GM19397 (cell line): ENCODE results near the gene TRMT61A.

Experiments
- ATAC-seq: cut with Tn5 transposase; IDR thresholded peaks from one replicate; pipeline ENCODE4 v1.9.1; 2021; ENCODE audit warnings: mild to moderate bottlenecking, moderate library complexity; ENCODE audit not compliant: unreplicated experiment

The TRMT61A gene

DNA sequence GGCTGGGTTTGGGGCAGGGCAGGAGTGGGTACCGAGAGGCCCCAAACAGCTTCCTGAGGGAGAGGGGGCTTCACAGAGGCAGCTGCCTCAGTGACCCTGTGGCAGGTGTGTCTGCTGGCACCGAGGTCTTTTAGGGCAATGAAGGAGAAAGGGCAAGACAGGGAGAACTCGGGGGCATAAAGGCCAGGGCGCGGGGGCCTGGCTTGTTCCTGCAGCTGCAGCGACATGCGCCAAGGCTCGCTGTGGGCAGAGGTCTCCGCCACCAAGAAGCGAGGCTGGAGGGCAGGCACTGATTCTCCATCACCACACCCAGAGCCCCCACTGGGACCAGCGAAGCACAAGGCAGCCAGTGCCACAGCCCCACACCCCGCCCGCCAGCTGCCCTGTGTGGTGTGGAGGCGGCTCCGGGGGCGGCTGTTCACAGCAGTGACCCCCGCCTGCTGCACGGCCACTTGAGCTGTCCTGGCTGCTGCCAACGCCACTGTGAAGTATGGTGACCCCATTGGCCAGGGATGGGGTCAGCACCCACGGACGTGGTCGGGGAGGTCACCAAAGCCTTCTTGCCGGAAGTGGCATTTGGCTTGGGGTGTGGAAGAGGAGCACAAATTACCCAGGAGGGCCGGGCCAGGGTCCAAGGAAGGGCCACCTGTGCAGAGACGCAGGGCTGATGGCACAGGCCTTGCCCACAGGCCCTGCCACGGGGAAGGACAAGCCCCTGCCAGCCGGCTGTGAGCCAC, 17.1 kb downstream of the TRMT61A start:
- ATAC-seq, result no peak

DNA sequence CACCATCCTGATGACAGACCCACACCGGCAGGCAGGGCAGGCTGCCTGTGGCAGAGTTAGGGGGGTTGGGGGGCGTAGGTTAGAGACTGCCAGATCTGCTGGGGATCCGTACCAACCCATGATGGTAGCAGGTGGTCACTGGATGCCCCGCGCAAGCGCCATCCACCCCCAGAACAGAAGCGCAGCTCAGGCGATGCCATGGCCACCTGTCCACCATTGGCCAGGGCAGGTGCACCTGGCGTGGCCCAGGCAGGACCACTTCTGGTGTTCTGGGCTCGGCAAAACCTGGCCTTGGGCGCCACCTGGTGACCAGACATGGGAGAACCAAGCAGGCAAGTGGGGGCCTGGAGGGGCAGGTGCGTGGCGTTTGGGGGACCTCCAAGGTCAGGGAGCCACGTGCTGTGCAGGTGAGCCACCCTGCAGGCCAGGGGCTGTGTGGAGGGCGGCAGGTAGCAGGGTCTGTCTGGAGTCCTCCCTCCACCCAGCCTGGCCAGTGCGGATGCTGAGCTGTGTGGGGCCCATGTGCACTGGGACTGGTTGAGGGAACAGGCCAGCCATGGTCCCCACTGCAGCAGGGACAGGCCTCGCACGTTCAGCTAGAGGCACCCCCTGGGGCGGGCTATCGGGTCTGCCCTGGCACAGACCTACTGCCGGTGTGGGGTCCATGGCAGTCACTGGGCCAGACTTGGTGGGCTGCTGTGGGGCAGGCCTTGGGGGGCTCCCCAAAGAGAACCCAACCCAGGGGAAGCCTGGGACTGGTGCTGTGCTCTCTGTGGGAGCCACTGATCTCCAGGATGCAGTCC, 17.9 kb downstream of the TRMT61A start:
- no peak for ATAC-seq

DNA sequence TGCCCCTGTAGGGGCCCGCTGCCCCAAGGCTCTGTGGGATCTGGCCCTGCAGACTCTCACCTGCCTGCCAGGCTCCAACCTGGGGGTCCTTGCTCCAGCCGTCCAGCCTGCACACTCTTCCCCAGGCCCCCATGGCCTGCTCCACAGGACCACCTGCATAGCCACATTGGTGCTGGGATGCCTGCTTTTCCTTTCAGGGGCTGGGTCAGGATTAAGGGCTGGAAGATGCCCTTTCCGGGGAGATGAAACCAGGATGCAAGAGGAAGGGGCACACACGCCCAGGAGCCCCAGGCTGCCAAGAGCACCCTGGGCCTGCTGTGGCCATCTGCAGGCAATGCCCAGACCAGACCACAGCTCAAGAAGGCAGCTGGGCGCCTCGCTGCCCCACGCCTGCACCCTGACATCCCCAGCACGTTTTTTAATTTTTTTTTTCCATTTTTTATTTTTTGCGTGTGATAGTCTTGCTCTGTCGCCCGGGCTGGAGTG, 18.5 kb downstream of the TRMT61A start:
- no peak for ATAC-seq

DNA sequence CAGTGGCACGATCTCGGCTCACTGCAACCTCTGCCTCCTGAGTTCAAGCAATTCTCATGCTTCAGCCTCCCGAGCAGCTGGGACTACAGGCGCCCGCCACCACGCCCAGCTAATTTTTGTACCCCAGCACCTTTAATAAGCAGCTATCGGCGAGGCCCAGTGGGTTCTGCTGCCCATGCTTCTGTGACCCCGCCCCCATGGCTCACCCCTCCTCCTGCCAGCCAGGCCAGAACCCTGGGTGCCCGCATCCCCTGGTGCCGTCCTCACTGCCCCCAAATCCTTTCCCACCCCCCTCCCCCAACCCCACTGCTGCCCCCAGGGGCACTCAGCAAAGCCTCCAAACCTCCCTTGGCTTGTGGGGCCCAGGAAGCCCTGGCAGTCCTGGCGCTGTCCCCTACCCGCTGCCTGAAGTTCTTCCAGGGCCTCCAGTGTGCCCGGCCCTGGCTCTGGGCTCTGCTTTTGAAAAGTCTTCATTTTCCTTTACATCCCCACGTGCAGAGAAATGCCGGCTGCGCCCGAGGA, 19.0 kb downstream of the TRMT61A start:
- no peak for ATAC-seq

DNA sequence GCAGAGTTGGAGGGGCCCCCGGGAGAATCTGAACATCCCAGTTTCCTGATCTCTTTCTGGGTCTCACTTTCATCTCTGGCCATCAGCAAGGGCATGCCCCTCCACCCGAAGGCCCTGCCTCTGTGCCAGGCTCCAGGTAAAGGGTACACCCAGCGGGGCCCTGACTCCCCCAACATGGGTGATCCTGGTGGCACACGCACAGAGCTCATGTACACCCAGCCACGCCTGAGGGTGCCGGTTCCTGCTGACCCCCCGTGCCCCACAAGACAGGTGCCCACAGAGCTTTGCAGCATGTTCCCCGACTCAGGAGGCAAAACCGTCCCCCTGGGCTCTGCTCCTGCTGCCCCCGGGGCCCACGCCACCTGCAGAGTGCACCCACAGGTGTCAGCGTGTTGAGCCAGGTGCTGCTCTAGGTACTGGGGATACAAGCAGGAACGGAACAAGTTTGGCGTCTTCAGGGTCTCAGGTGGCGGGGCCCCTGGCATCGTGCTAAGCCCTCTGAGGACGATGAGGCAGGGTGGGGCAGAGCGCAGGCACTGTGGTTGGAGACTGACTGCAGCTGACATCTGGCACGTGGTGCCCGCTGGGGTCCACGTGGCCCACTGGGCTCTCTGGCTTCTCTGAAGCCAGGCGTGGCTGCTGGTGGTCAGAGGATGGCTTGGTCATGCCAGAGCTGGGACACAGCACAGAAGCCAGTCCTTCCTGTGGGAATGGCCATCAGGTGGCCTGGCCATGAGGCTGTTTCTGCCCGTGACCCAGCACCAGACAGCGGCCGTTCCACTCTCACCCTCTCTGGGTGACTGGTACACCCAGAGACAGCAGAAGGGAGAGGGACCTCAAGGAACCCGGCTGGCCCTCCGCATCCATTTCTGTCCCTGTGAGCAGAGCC, 19.7 kb downstream of the TRMT61A start:
- ATAC-seq, result no peak

DNA sequence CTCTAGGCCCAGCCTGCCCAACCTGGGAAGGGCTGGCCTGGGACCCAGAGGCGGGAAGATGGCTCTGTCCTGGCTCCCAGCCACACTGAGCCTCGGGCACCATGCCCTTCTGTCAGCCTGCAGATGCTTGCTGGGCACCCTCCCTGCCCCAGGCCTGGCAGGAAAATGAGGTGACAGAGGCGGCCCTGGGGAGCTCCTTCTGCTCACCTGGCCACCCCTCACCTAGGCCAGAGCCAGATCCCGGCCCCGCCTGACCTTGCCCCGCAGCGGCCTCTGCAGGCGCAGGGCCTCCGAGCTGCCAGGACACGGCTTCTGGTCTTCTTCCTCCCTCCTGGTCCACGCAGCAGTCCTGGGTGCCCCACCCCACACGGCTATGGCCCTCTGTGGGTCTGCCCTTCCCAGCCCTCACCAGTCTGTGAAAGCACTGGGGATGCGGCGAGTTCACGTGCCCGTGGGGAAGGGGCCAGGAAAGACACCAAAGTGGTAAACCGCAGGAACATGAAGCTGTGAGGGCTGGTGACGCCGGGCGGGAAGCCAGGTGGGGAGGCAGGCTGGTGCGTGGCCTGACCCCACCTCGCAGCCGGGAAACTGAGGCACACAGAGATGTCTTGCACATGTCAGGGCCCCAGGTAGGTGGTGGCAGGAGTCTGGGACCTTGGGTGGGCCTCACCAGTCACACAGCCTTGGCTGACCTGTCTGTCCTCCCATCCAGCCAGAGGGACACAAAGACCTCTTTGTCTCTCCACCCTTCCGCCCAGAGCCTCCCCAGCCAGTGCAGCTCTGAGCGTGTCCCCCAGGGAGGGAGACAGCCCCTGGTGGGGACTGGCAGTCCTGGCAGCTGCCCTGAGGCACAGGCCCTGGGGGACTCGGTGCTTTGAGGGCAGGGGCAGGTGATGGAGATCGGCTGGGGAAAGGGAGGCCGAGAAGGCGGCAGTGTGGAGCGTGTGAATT, 20.6 kb downstream of the TRMT61A start:
- no peak for ATAC-seq

DNA sequence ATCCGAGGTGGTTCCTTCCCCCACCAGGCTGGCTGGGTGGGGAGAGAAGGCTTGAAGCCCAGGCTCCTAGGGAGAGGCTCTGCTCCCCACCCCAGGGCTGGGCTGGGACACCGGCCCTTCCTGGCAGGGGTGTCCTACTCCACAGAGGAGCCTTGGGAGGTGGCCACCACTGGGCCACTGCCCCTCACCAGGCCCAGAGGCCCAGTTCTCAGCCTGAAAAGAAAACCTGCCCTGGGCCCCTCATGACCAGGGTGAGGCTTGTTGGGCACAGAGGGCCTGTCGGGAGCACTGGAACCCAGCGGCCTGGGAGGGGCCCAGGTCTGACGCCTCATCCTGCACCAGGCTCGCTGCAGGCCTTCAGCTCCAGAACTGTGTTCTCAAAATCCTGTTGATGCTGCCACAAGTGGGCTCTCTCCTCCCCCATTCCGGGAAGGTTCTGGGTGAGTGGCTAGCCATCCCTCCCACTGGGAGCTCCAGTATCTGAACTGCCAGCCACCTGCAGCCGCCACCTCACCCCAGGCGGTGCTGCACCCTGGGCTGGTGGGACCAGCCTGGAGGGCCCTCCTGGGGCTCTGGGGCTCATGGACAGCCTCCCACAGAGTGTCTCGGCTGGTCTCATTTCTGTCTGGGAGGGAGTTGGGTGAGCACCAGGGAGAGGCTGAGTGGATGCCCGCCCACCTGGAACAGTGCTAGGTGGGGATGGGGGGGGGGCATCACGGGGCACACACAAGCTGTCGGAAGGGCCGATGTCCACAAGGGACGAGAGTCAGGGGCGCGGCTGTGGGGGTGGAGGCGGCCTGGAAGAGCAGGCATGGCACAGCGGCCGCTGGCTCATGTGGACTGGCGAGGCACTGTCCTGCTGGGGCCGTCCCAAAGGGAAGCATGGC, 21.7 kb downstream of the TRMT61A start:
- ATAC-seq, result no peak

DNA sequence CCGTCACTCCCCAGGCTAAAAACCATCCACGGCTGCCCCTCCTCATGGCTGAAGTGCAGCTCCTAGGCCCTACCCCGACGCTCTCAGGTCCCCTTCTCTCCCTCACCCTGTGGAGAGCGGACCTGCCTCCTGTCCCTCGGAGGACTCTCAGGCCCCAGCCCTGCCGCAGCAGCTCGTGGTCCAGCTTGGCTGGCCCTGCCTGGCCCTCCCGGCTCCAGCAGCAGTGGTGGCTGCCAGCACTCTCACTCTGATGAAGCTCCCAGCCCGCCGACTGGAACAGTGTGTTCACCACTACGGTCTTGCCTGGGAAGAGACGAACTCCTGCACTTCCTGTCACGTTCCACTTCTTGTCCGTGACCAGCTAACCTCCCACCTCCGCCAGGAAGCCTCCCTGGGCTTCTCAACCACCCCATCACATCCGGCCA, 22.4 kb downstream of the TRMT61A start:
- no peak for ATAC-seq

DNA sequence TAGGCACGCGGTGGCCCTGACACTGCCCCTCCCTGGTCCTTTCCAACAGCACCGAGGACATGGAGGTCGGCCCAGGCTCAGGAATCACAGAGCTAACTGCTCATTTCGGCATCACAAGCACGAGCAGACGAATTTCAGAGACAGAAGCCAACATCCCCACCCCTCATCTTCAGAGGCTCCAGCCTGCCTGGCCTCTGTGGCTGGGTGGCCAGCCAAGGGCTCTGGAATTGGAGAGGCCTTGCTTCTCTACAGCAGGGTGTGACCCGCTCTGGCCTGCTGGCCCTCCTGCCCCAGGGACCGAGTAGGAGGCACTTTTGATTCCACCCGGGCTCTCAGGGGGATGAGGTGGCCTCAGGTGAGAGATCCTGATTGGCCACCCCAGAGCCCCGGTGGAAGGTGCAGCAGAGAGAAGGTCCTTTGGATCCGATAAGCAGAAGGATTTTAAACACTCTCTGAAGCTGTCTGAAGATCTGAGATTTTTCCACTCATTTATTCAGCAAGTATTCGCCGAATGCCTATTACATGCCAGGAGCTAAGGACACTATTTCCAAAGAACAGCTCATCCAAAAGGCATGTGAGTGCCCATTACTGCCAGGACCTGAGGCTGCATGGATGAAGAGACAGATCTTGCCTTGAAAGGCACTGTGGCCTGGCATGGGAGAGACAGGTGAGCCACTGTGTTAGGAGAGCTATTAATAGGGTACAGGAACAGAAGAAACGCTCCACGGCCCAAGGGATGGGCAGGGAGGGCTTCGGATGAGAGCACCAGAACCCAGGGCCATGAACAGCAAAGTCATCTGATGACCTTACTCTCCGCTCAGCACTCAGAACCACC, 23.2 kb downstream of the TRMT61A start:
- ATAC-seq, result no peak

DNA sequence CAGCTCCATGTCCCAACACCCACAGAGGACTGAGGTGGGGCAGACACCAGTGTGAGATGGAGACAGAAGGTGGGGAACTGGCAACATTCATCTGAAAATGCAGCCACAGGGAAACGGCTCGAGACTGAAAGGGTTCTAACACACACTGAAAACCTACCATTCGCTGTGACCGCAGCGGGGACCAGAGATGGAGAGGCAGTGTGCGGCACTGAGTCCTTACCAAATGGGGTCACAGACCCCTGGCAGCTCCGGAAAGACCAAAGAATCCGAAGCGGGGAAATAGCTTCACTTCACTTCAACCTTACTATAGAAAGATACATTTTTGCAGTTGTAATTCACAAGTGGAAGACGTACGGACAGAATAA, 23.8 kb downstream of the TRMT61A start:
- ATAC-seq, result no peak

DNA sequence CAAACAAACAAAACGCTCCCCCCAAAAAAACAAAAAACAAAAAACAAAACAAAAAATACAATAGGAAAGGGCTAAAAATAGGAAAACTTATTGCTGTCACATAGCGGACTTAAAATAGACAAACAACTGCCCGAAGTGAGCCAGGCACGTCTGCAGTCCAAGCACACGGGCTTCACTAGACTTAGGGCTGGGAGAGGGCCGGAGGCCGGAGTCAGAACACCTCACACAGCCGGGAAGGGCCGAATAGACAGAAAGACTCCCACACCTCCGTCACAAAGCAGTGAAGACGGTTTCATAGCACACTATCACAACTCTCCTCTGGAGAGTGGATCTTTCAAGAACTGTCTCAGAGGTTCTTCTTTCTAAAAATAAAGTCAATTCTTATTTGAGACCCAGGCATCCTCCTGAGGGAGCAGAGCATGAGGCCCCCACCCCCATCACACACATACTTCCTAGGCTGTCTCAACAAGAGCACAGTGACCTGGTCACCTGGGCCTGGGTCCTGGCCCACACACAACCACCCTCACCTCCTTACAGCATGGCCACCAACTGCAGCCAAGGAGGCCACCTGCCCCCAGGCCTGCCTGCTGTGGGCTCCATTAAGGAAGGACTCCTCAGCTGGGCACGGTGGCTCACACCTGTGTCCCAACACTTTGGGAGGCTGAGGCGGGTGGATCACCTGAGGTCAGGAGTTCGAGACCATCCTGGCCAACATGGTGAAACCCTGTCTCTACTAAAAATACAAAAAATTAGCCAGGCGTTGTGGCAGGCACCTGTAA, 26.8 kb downstream of the TRMT61A start:
- no peak for ATAC-seq

DNA sequence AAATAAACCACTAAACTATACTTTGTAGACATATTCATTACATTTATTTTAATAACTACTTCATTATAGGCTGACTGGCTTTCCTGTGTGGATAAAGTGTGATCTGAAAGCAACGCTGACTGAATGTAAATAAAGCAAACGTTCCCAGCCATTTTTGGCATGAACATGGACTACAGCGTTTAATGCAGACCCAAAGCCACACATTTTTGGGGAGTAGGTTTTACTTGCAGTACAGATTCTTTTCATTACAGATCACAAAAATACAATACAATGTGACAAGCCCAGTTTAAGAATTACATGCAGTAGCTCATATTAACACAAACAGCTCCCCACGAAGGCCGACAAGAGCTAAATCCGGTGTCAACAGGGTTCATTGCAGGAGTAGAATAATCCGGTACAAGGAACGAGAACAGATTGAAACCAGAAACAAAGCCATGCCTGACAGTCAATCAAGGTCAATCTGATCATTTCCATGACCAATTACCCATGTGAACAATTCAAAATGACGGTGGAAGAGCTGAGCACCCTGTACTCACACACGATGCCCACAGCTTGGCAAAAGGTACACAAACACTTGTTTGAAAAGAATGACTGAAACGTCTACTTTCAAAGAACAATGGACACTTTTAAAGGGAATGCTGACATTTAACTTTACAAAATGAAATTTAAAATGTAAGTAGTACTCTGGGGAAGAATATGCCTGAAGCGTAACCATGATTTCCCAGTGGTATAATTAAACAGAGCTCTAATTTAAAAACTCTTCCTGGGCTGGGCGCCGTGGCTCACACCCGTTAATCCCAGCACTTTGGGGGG, 28.2 kb downstream of the TRMT61A start:
- no peak for ATAC-seq

DNA sequence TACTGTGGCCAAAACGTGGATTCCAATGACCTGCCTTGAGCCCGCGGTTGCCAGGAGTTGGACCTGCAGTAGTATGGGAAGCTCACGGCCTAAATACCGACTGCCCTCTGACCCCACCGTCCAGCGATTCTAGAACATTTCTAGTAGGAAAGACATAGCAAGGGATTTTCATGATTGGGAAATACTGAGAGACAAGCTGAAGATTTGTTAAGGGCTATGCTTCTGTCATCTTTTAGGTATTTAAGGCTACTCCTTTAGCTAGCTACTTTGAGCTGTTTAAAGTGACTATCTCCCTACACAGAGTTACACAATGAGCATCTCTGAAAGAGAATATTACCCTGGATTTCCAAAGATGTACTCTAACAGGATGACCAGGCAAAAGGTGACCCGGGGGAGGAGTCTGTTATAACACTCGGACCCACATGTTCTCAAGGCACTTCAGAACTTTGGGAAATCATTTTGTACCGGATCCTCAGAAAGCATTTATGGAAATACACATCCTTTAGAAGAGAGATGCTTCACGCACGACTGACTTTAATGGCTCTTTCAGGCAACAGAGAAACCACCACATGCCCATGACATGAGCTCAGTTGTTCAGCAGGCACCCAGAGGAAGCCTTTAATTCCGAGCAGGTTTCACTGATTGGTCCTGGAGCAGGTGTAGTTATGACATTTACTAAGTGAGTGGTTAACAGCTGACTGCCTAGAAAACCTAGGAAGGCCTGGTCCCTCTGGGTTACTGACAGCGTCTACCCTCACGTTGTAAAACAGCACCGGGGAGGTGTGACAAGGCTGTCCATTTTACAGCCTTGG, 29.3 kb downstream of the TRMT61A start:
- ATAC-seq, result no peak

DNA sequence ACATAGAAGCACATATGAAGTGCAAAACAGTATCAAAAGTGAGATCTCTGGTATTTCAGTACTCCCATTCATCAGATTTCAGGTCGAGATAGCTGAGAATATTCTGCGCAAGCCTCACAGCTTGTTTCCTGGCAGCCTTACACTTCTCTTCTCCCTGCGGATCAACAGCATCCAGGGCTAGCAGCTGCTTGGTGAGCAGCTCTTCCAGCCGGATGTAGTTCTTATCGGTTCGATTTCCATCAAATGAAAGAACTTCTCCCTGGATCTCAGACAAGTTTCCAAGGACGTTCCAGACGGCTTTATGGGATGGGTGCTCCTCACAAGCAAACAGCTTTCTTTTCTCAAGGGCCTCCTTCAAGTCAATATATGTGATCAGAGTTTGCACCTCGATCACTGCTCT, 30.8 kb downstream of the TRMT61A start:
- ATAC-seq, result no peak

DNA sequence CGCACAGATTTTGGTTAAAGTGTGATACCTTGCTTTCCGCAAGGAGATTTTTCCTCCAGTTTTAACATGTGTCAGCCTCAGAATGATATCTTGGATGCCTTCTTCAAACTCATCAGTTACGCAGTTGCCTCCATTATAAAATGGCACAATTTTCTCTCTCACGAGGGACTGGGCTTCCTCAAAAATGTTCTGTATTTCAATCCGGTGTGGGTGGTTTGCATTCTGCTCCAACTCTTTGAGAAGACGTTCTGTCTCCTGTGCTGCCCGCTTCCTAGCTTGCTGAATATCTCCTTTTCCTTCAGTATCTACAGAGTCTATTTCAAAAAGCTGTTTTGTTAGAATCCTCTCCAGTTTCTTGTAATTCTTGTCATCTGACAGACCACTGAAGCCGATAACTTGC, 31.7 kb downstream of the TRMT61A start:
- ATAC-seq, result no peak
